ENCODE data around the gene TNFAIP6.
"Not testable (repeated sequence)": the region's sequence is repeated elsewhere in the genome, so short reads cannot be mapped to it uniquely, and the experiment has no call there.

The TNFAIP6 gene

GRCh38 chr2:151417650-151418049 lies 60.3 kb downstream of the TNFAIP6 start:
- no peak overlapping the region for H3K4me3 ChIP-seq (ENCODE audit: low read depth, low read length)

GRCh38 chr2:151421681-151422080 lies 64.3 kb downstream of the TNFAIP6 start:
- not testable (repeated sequence) for H3K4me3 ChIP-seq (ENCODE audit: low read depth, low read length)

GRCh38 chr2:151422917-151423439 lies 65.6 kb downstream of the TNFAIP6 start:
- no peak overlapping the region for H3K4me3 ChIP-seq (ENCODE audit: low read depth, low read length)

- no peak overlapping the region for H3K4me3 ChIP-seq (ENCODE audit: low read depth, low read length)
Observed at GRCh38 chr2:151423760-151424159, 66.4 kb downstream of the TNFAIP6 start.

Measured in iPS-11a (cell line).